Tibial artery (tissue), 4 donors: Measurements from ENCODE around the gene NFATC4.

ENCODE experiments used
- DNase-seq, 2 donors: peaks; one replicate each; pipeline ENCODE4 v3.0.0-alpha.2; 2019
- H3K27ac ChIP-seq, 2 donors: fragments of 200-600 bp; sonication (generic) in 1 of 2; 1 replicate in 1 of 2; 2 replicates in 1 of 2; pipeline ENCODE4 v1.5.1; 2018 to 2019; ENCODE audit warnings: mild to moderate bottlenecking in 1 of 2
- H3K27me3 ChIP-seq, 2 donors: fragments of 200-600 bp; sonication (generic) in 1 of 2; one replicate each; pipeline versions ENCODE4 v1.5.1 to v1.6.0; 2016 to 2019
- H3K36me3 ChIP-seq, 3 donors: fragments of 200-600 bp; sonication (generic) in 2 of 3; one replicate each; pipeline ENCODE4 v1.5.1; 2016 to 2019; ENCODE audit warnings: mild to moderate bottlenecking in 2 of 3
- H3K4me1 ChIP-seq, 4 donors: fragments of 200-600 bp; sonication (generic) in 2 of 4; 1 replicate in 3 of 4; 2 replicates in 1 of 4; pipeline ENCODE4 v1.5.1; 2016 to 2019
- H3K4me3 ChIP-seq, 2 donors: fragments of 200-600 bp; sonication (generic) in 1 of 2; 1 replicate in 1 of 2; 2 replicates in 1 of 2; pipeline ENCODE4 v1.5.1; 2018 to 2019; ENCODE audit warnings: mild to moderate bottlenecking in 2 of 2
- H3K9me3 ChIP-seq, 3 donors: fragments of 200-600 bp; sonication (generic) in 1 of 3; one replicate each; pipeline ENCODE4 v1.5.1; 2016 to 2019
- CTCF ChIP-seq, 2 experiments: fragments of 200-600 bp in 1 of 2; fragments of 450-650 bp in 1 of 2; IDR thresholded peaks; one replicate each; pipeline ENCODE4 v1.5.1; 2017 to 2019; ENCODE audit warnings: antibody characterized with exemption in 2 of 2, mild to moderate bottlenecking in 1 of 2, moderate library complexity in 1 of 2
- intact Hi-C: fragments of 100-400 bp; cut with DNase I; formaldehyde crosslinking; loops from one replicate; pipeline ENCODE4 v1.15.0; 2023; ENCODE audit warnings: low total_unique reads

NFATC4 gene

GRCh38 chr14:24392325-24393091 is 24.5 kb downstream of the NFATC4 start:
- Histone ChIP-seq H3K9me3 (no peaks in the 10 kb centered on the region), H3K4me1 (peaks cover 0 to 3% (median 0%) of the 10 kb centered on the region in 4 donors), H3K27ac (no peak overlapping the region), H3K27me3 (peaks cover 0 to 18% of the 10 kb centered on the region in 2 donors), H3K4me3 (no peak overlapping the region), H3K36me3 (no peaks in the 10 kb centered on the region)
- intact Hi-C loops = no loop called here
- DNase-seq = no peak
- TF ChIP-seq CTCF (IDR thresholded peaks at IDR 0.05) = no peak

- H3K4me3 ChIP-seq = no peak overlapping the region
- intact Hi-C loops = no loop called here
- no peak for TF ChIP-seq CTCF (IDR thresholded peaks at IDR 0.05)
- no peak for DNase-seq
- H3K9me3 ChIP-seq = no peaks in the 10 kb centered on the region
- no peak overlapping the region for H3K27ac ChIP-seq
- H3K36me3 ChIP-seq = no peaks in the 10 kb centered on the region
- H3K27me3 ChIP-seq = peaks cover 0 to 18% of the 10 kb centered on the region in 2 donors
- H3K4me1 ChIP-seq = peaks cover 0 to 15% (median 10%) of the 10 kb centered on the region in 4 donors
Observed at GRCh38 chr14:24394275-24394674, 26.3 kb downstream of the NFATC4 start.

GRCh38 chr14:24395609-24396582 is 27.9 kb downstream of the NFATC4 start:
- Histone ChIP-seq H3K27me3 (peaks cover 0 to 11% of the 10 kb centered on the region in 2 donors), H3K4me3 (no peak overlapping the region), H3K36me3 (no peaks in the 10 kb centered on the region), H3K4me1 (peaks cover 0 to 31% (median 22%) of the 10 kb centered on the region in 4 donors), H3K9me3 (no peaks in the 10 kb centered on the region), H3K27ac (no peak overlapping the region)
- DNase-seq = no peak
- intact Hi-C loops = no loop called here
- TF ChIP-seq CTCF (IDR thresholded peaks at IDR 0.05) = no peak

GRCh38 chr14:24397639-24398292 is 29.8 kb downstream of the NFATC4 start:
- intact Hi-C loops = no loop called here
- no peaks in the 10 kb centered on the region for H3K9me3 ChIP-seq
- H3K4me1 ChIP-seq = peaks cover 0 to 33% (median 24%) of the 10 kb centered on the region in 4 donors
- no peaks in the 10 kb centered on the region for H3K27me3 ChIP-seq
- no peak for TF ChIP-seq CTCF (IDR thresholded peaks at IDR 0.05)
- H3K36me3 ChIP-seq = no peaks in the 10 kb centered on the region
- DNase-seq = no peak
- peak overlapping the region; percentile 66 to 74 for H3K27ac ChIP-seq
- no peak overlapping the region for H3K4me3 ChIP-seq

GRCh38 chr14:24398293-24398652 is 30.3 kb downstream of the NFATC4 start:
- Histone ChIP-seq H3K4me3 (peak overlapping the region; percentile 71 to 75), H3K4me1 (peaks cover 0 to 34% (median 25%) of the 10 kb centered on the region in 4 donors), H3K36me3 (no peaks in the 10 kb centered on the region), H3K27ac (peak overlapping the region; percentile 66 to 74), H3K9me3 (no peaks in the 10 kb centered on the region), H3K27me3 (no peaks in the 10 kb centered on the region)
- intact Hi-C loops = no loop called here
- no peak for TF ChIP-seq CTCF (IDR thresholded peaks at IDR 0.05)
- no peak for DNase-seq
